ENCODE results near the gene STARD8. TPM values are rescaled to one million over a fixed set of nuclear protein-coding genes. Genes with fewer than 3 reads are reported as not detected.
"Not testable (repeated sequence)": the region's sequence is repeated elsewhere in the genome, so short reads cannot be mapped to it uniquely, and the experiment has no call there.

Gene STARD8
- total RNA-seq, 4 donors from 2014 or later: 10.5 to 35.6 (median 16.9) TPM

DNA sequence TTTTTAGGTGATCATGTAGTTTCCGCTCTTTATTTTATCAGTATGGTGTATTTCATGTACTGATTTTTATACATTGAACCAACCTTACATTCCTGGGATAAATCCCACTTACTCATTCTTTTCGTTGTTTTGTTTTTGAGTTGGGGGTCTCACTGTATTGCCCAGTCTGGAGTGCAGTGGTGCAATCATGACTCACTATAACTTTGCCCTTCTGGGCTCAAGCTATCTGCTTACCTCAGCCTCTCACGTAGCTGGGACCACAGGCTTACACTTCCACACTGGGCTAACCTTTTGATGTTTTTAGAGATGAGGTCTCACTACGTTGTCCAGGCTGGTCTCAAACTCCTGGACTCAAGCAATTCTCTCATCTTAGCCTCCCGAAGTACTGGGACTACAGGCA lies 19.5 kb upstream of the STARD8 start:
- DNase-seq: no peak
- WGBS, 2 donors: 98% methylated on average over 5 of the region's 5 CpGs
- Histone ChIP-seq H3K36me3 (no peaks in the 10 kb centered on the region), H3K4me1 (no peaks in the 10 kb centered on the region), H3K27ac (no peak overlapping the region), H3K4me3 (replicated peaks in 1 of 3) (no peak overlapping the region), H3K27me3 (no peaks in the 10 kb centered on the region), H3K9me3 (no peaks in the 10 kb centered on the region)
- intact Hi-C loops (cut with DNase I): no loop called here
- no peak for TF ChIP-seq POLR2A (IDR thresholded peaks at IDR 0.05)
- TF ChIP-seq, protein P1, sequence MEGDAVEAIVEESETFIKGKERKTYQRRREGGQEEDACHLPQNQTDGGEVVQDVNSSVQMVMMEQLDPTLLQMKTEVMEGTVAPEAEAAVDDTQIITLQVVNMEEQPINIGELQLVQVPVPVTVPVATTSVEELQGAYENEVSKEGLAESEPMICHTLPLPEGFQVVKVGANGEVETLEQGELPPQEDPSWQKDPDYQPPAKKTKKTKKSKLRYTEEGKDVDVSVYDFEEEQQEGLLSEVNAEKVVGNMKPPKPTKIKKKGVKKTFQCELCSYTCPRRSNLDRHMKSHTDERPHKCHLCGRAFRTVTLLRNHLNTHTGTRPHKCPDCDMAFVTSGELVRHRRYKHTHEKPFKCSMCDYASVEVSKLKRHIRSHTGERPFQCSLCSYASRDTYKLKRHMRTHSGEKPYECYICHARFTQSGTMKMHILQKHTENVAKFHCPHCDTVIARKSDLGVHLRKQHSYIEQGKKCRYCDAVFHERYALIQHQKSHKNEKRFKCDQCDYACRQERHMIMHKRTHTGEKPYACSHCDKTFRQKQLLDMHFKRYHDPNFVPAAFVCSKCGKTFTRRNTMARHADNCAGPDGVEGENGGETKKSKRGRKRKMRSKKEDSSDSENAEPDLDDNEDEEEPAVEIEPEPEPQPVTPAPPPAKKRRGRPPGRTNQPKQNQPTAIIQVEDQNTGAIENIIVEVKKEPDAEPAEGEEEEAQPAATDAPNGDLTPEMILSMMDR (IDR thresholded peaks at IDR 0.05): no peak

DNA sequence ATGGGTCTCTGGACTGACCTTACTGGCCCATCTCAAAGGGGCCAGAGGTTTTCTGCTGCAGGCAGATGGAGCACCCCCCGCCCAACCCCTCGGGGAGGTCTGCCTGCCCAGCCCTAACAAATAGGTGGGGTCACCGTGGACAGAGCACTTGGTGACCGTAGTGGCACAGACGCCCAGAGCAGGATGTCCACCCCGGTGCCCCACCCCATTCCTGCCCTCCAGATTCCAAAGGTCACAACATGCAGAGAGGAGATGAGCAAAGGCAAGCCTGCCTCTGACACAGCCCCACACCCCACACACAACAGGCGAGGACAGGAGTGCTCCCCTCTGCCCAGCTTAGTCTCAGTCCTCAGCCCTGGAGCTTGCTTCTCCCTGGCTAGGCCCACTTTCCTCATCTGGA lies 17.5 kb upstream of the STARD8 start:
- H3K4me1 ChIP-seq; H3K4me3 ChIP-seq (replicated peaks in 1 of 3); intact Hi-C loops (cut with DNase I); H3K9me3 ChIP-seq; DNase-seq; H3K36me3 ChIP-seq; H3K27me3 ChIP-seq; H3K27ac ChIP-seq: not testable (repeated sequence)
- no CpG with 5 or more reads among the region's 7 CpGs for WGBS, 2 donors

DNA sequence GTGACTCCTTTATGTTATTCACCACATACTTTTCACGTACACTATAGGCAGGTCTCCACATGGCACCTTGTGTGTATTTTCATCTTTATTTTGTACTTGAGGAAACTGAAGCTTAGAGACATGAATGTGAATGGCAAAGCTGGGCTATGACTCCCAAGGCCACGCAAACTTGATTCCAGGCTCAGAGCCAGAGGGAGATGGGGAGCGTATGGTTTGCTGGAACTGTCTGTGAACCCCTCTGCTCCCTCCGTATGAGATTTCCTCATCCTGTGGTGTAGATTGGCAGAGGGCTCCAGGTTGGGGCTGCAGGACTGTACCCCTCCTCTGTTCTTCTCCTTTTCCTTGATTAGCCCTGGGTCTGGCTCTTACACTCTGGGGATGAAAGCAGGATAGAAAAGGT lies 16.1 kb upstream of the STARD8 start:
- no peaks in the 10 kb centered on the region for H3K4me1 ChIP-seq
- no peak overlapping the region for H3K4me3 ChIP-seq (replicated peaks in 1 of 3)
- no peaks in the 10 kb centered on the region for H3K36me3 ChIP-seq
- TF ChIP-seq POLR2A (IDR thresholded peaks at IDR 0.05): no peak
- TF ChIP-seq, protein P1 (IDR thresholded peaks at IDR 0.05): no peak
- WGBS, 2 donors: 74 to 81% methylated on average over 4 of the region's 4 CpGs
- H3K27me3 ChIP-seq: no peaks in the 10 kb centered on the region
- no peak overlapping the region for H3K27ac ChIP-seq
- intact Hi-C loops (cut with DNase I): no loop called here
- no peak for DNase-seq
- H3K9me3 ChIP-seq: no peaks in the 10 kb centered on the region

DNA sequence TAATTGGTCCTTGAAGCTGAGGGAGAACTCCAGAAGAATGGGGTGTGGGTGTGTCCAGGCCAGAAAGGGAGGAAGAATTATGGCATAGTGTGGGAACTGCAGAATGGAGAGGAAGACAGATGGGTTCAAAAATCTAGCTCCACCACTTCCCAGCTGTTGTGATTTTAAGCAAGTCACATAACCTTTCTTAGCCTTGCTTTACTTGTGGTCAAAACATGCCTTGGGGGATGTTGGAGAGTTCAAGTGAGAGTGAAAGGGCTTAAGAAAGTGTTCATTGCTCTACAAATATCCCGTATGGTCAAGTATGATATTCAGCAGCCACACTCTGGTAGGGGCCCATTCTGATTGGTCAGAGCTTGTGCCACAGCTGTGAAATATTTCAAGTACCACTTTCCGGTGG lies 15.0 kb upstream of the STARD8 start:
- no peaks in the 10 kb centered on the region for H3K9me3 ChIP-seq
- intact Hi-C loops (cut with DNase I): no loop called here
- H3K36me3 ChIP-seq: no peaks in the 10 kb centered on the region
- no peak for DNase-seq
- no peaks in the 10 kb centered on the region for H3K27me3 ChIP-seq
- WGBS, 2 donors: 73 to 85% methylated on average over 2 of the region's 2 CpGs
- no peak for TF ChIP-seq POLR2A (IDR thresholded peaks at IDR 0.05)
- TF ChIP-seq, protein P1 (IDR thresholded peaks at IDR 0.05): no peak
- no peak overlapping the region for H3K27ac ChIP-seq
- H3K4me3 ChIP-seq (replicated peaks in 1 of 3): no peak overlapping the region
- H3K4me1 ChIP-seq: no peaks in the 10 kb centered on the region

DNA sequence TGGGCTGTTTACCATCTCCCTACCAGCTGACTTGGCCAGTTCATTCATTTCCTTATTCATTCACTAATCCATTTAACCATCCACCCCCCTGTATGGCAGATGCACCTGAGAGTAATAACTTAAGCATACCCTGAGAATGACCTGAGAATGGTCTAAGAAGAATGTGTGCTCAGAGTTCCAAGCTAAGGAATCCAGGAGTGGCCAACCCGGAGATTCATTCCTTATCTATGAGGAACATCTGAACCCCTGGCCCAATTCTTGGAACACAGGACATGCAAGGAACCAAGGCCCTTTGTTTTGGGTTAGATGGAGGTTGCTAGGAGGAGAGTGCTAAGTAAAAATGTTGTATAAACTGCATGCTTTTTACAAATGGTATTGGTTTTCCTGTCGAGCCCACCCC lies 13.5 kb upstream of the STARD8 start:
- intact Hi-C loops (cut with DNase I): no loop called here
- Histone ChIP-seq H3K36me3 (no peaks in the 10 kb centered on the region), H3K4me3 (replicated peaks in 1 of 3) (no peak overlapping the region), H3K9me3 (no peaks in the 10 kb centered on the region), H3K4me1 (no peaks in the 10 kb centered on the region), H3K27me3 (no peaks in the 10 kb centered on the region), H3K27ac (no peak overlapping the region)
- TF ChIP-seq POLR2A (IDR thresholded peaks at IDR 0.05): no peak
- TF ChIP-seq, protein P1 (IDR thresholded peaks at IDR 0.05): no peak
- WGBS, 2 donors: 80 to 89% methylated on average over 2 of the region's 2 CpGs
- no peak for DNase-seq

DNA sequence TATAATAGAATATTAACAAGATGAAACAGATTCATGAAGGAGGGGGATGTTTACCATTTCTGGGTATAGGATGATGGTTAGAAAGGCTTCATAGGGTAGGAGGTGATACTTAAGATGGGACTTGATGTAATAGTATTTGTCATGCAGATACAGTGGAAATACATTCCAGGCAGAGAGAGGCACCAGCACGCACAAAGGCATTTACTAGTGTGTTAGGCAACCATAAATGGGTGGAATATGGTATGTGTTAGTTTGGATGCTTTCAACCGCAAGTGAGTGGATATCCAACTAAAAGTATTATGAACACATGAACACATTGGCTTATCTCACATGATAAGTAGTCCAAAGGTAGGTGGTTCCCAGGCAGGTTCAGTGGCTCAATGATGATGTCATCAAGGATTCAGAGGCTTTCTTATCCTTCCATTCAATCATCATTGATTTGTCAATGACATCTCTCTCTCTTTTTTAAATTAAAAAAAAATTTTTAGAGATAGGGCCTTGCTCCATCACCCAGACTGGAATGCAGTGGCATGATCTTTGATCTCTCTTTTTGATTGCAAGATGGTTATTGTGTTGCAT lies 12.7 kb upstream of the STARD8 start:
- Histone ChIP-seq H3K27me3 (no peaks in the 10 kb centered on the region), H3K27ac (no peak overlapping the region), H3K4me3 (replicated peaks in 1 of 3) (no peak overlapping the region), H3K9me3 (no peaks in the 10 kb centered on the region), H3K4me1 (no peaks in the 10 kb centered on the region), H3K36me3 (no peaks in the 10 kb centered on the region)
- intact Hi-C loops (cut with DNase I): no loop called here
- 96 to 97% methylated on average over 2 of the region's 2 CpGs for WGBS, 2 donors
- TF ChIP-seq POLR2A (IDR thresholded peaks at IDR 0.05): no peak
- TF ChIP-seq, protein P1 (IDR thresholded peaks at IDR 0.05): no peak
- no peak for DNase-seq
